ENCODE measurements around the gene CADPS.

The CADPS gene

DNA sequence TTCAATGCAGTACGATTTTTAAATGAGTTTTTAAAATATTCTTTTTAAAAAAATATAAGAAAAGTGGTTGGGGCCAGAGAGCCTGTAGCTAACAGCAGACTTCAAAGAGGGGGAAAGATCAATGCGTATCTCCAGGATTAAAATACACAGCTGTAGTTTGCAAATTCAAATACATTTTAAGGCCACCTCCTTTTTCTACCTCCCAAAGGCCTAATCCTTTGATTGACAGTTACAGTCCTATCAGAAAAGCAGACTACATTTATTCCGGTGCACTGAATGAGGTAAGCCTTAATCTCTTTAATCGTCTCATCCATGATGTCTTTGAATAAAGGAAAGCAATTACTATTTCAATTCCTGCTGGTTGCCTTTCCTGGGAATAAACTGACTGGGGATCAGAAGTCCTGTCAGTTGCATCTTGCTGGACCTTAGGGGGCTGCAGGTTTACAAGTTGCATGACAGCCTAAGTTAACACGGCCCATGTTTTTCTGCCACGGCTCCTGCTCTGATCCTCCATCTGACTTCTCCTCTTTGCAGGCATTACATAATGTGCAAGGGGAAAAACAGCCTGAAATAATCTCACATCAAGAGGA lies 51.7 kb downstream of the CADPS start:
- Histone ChIP-seq H3K27me3 (ENCODE audit: insufficient read depth, low read depth) (no peaks in the 10 kb centered on the region), H3K79me2 (ENCODE audit: insufficient read depth, low read depth) (no peaks in the 10 kb centered on the region), H3K4me2 (no peak overlapping the region), H3K36me3 (ENCODE audit: insufficient read depth) (no peaks in the 10 kb centered on the region), H4K20me1 (ENCODE audit: insufficient read depth) (no peaks in the 10 kb centered on the region), H3K4me3 (IDR thresholded peaks at IDR 0.05; ENCODE audit: insufficient read depth, low read depth, low read length) (no peak overlapping the region), H3K4me1 (ENCODE audit: low read depth, poor library complexity, severe bottlenecking) (no peaks in the 10 kb centered on the region), H3K27ac (no peak overlapping the region), H3K9ac (no peak overlapping the region), H2AFZ (ENCODE audit: low read depth) (no peak overlapping the region)
- TF ChIP-seq, protein P1, sequence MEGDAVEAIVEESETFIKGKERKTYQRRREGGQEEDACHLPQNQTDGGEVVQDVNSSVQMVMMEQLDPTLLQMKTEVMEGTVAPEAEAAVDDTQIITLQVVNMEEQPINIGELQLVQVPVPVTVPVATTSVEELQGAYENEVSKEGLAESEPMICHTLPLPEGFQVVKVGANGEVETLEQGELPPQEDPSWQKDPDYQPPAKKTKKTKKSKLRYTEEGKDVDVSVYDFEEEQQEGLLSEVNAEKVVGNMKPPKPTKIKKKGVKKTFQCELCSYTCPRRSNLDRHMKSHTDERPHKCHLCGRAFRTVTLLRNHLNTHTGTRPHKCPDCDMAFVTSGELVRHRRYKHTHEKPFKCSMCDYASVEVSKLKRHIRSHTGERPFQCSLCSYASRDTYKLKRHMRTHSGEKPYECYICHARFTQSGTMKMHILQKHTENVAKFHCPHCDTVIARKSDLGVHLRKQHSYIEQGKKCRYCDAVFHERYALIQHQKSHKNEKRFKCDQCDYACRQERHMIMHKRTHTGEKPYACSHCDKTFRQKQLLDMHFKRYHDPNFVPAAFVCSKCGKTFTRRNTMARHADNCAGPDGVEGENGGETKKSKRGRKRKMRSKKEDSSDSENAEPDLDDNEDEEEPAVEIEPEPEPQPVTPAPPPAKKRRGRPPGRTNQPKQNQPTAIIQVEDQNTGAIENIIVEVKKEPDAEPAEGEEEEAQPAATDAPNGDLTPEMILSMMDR (conservative IDR thresholded peaks at IDR 0.05; ENCODE audit: low read depth, low read length): no peak

DNA sequence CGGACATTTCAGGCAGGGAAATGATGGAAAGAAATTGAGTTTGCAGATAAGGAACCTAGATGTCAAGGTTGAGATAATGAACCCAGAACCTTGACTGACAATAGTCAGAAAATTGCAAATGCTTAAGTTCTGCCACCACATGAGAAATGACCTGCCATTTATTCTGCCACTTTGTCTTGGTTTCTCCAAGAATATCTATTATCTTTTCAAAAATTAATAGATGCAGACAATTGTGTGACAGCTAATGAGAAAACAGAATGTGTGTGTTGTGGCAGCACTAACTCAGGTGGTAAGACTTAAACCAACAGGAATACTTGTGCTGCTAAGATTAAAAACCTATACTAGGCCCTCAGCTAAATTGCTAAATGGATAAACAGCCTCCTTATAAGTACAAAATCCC lies 52.3 kb downstream of the CADPS start:
- Histone ChIP-seq H3K27ac (no peak overlapping the region), H3K4me2 (no peak overlapping the region)

DNA sequence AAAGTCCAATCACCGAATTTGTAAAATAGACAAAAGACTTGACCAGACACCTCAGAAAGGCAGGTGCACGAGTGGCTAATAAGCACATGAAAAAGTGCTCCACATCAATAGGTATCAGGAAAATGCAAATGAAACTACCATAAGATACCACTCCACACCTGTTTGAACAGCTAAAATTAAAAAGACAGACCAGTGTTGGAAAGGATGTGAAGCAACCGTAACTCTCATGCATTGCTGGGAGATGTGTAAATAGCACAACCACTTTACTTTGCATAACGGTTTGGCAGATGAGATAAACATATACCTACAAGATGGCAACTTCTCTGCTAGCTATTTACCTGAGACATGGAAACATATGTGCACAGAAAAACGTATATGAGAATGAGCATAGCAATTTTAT lies 56.9 kb downstream of the CADPS start:
- H4K20me1 ChIP-seq (ENCODE audit: insufficient read depth): no peaks in the 10 kb centered on the region
- no peak overlapping the region for H3K4me2 ChIP-seq
- no peak overlapping the region for H3K27ac ChIP-seq
- H2AFZ ChIP-seq (ENCODE audit: low read depth): no peak overlapping the region
- no peaks in the 10 kb centered on the region for H3K36me3 ChIP-seq (ENCODE audit: insufficient read depth)
- no peak overlapping the region for H3K9ac ChIP-seq
- no peaks in the 10 kb centered on the region for H3K4me1 ChIP-seq (ENCODE audit: low read depth, poor library complexity, severe bottlenecking)
- H3K79me2 ChIP-seq (ENCODE audit: insufficient read depth, low read depth): no peaks in the 10 kb centered on the region
- TF ChIP-seq, protein P1 (conservative IDR thresholded peaks at IDR 0.05; ENCODE audit: low read depth, low read length): no peak
- no peak overlapping the region for H3K4me3 ChIP-seq (IDR thresholded peaks at IDR 0.05; ENCODE audit: insufficient read depth, low read depth, low read length)
- H3K27me3 ChIP-seq (ENCODE audit: insufficient read depth, low read depth): no peaks in the 10 kb centered on the region

More for the DNA sequence above, 52.3 kb downstream of the CADPS start:
- Histone ChIP-seq H3K27me3 (ENCODE audit: insufficient read depth, low read depth) (no peaks in the 10 kb centered on the region), H3K79me2 (ENCODE audit: insufficient read depth, low read depth) (no peaks in the 10 kb centered on the region), H3K9ac (no peak overlapping the region), H3K36me3 (ENCODE audit: insufficient read depth) (no peaks in the 10 kb centered on the region), H4K20me1 (ENCODE audit: insufficient read depth) (no peaks in the 10 kb centered on the region), H3K4me3 (IDR thresholded peaks at IDR 0.05; ENCODE audit: insufficient read depth, low read depth, low read length) (no peak overlapping the region), H3K4me1 (ENCODE audit: low read depth, poor library complexity, severe bottlenecking) (no peaks in the 10 kb centered on the region), H2AFZ (ENCODE audit: low read depth) (no peak overlapping the region)
- TF ChIP-seq, protein P1 (conservative IDR thresholded peaks at IDR 0.05; ENCODE audit: low read depth, low read length): no peak

DNA sequence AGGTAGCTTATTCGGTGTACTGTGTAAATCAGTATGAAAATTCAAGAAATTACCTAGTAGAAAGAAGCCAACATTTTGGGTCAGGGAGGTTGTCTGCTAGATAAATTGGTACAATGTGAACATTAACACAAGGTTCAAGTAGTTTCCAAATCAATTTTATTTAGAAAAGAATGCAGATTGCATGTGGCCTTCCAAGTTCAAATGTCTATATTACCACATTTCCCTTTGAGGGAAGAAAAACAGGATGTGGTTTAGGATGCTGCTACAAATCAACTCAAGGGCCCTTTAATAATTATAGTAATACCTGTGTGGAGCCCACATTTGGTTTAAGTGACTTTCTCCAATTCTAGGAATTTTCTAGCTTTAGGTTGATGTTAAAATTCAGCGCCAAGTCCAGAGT lies 57.5 kb downstream of the CADPS start:
- Histone ChIP-seq H2AFZ (ENCODE audit: low read depth) (no peak overlapping the region), H3K9ac (no peak overlapping the region), H3K36me3 (ENCODE audit: insufficient read depth) (no peaks in the 10 kb centered on the region), H3K4me2 (no peak overlapping the region), H4K20me1 (ENCODE audit: insufficient read depth) (no peaks in the 10 kb centered on the region), H3K4me1 (ENCODE audit: low read depth, poor library complexity, severe bottlenecking) (no peaks in the 10 kb centered on the region), H3K27ac (no peak overlapping the region), H3K79me2 (ENCODE audit: insufficient read depth, low read depth) (no peaks in the 10 kb centered on the region), H3K27me3 (ENCODE audit: insufficient read depth, low read depth) (no peaks in the 10 kb centered on the region), H3K4me3 (IDR thresholded peaks at IDR 0.05; ENCODE audit: insufficient read depth, low read depth, low read length) (no peak overlapping the region)
- TF ChIP-seq, protein P1 (conservative IDR thresholded peaks at IDR 0.05; ENCODE audit: low read depth, low read length): no peak

Data from KMS-11 (cell line).